GM12874 (cell line): Measurements from ENCODE around the gene MON1B.
A peak's percentile ranks its signal among the peaks of the same experiment; 100 is the strongest.

Experiments used
- CTCF ChIP-seq: IDR thresholded peaks from 2 replicates; pipeline ENCODE4 v1.5.1; 2011; ENCODE audit warnings: low read depth, mild to moderate bottlenecking, control low read depth, low read length, moderate library complexity; ENCODE audit not compliant: insufficient read depth

The MON1B gene

GRCh38 chr16:77168901-77169300 lies 22.1 kb upstream of the MON1B start:
- no peak for TF ChIP-seq CTCF

GRCh38 chr16:77169650-77170236 lies 21.2 kb upstream of the MON1B start:
- peak; percentile 73 for TF ChIP-seq CTCF

- no peak for TF ChIP-seq CTCF
These were observed 20.2 kb upstream of the MON1B start for GRCh38 chr16:77170805-77171204.

- peak; percentile 51; the same call in 1 of the 2 replicates for TF ChIP-seq CTCF
These were observed 19.0 kb upstream of the MON1B start for GRCh38 chr16:77171745-77172635.

- TF ChIP-seq CTCF: no peak
These were observed 18.0 kb upstream of the MON1B start for GRCh38 chr16:77172951-77173350.

GRCh38 chr16:77183137-77183536 lies 7.9 kb upstream of the MON1B start:
- no peak for TF ChIP-seq CTCF

GRCh38 chr16:77190190-77190477 lies 856 bp upstream of the MON1B start:
- no peak for TF ChIP-seq CTCF
